GM10248 (cell line): ENCODE measurements around the gene KRTAP22-1.

Experiments
- CTCF ChIA-PET: fragments of 300-600 bp; sonication (Branson Sonifier 250); formaldehyde crosslinking; extraction: SDS; loops from one replicate; lab custom pipeline; 2021; ENCODE audit warnings: antibody characterized with exemption; lab: Yijun Ruan, JAX
- POLR2A ChIA-PET: fragments of 350-650 bp; sonication (Branson Sonifier 250); formaldehyde crosslinking; extraction: SDS; loops from one replicate; lab custom pipeline; 2020; ENCODE audit warnings: antibody characterized with exemption; lab: Yijun Ruan, JAX
- DNase-seq: peaks from one replicate; pipeline ENCODE4 v3.0.0; 2012; ENCODE audit errors: extremely low spot score
- CTCF ChIP-seq: IDR thresholded peaks from 2 replicates; pipeline ENCODE4 v1.5.1; 2012; ENCODE audit warnings: mild to moderate bottlenecking, low read depth; ENCODE audit errors: extremely low read depth, missing control alignments, control extremely low read depth

The KRTAP22-1 gene

GRCh38 chr21:30567617-30568016 is 33.3 kb upstream of the KRTAP22-1 start:
- ChIA-PET CTCF (no interaction called here), POLR2A (no interaction called here)
- no peak for TF ChIP-seq CTCF
- no peak for DNase-seq

GRCh38 chr21:30577766-30578165 is 23.1 kb upstream of the KRTAP22-1 start:
- DNase-seq: no peak
- POLR2A ChIA-PET: no interaction called here
- CTCF ChIA-PET: interaction anchor here (1.5 kb wide), 1 partner anchor 9 kb away, joined by 3 read pairs; no protein-coding TSS in a partner anchor

GRCh38 chr21:30579346-30579745 is 21.5 kb upstream of the KRTAP22-1 start:
- DNase-seq: no peak
- TF ChIP-seq CTCF: no peak
- POLR2A ChIA-PET: no interaction called here
- CTCF ChIA-PET: no interaction called here

More at GRCh38 chr21:30577766-30578165, 23.1 kb upstream of the KRTAP22-1 start:
- TF ChIP-seq CTCF: no peak

GRCh38 chr21:30580132-30580531 is 20.8 kb upstream of the KRTAP22-1 start:
- CTCF ChIA-PET: no interaction called here
- POLR2A ChIA-PET: no interaction called here
- TF ChIP-seq CTCF: no peak
- no peak for DNase-seq

- DNase-seq: no peak
- no peak for TF ChIP-seq CTCF
- ChIA-PET POLR2A (no interaction called here), CTCF (no interaction called here)
Measured at GRCh38 chr21:30582870-30583269, 18.0 kb upstream of the KRTAP22-1 start.

GRCh38 chr21:30590297-30590696 is 10.6 kb upstream of the KRTAP22-1 start, which contains the start of gene KRTAP22-2:
Gene KRTAP22-2 (minus strand): TSS chr21:30590397.
- DNase-seq: no peak
- TF ChIP-seq CTCF: no peak
- CTCF ChIA-PET: no interaction called here
- POLR2A ChIA-PET: no interaction called here

GRCh38 chr21:30592140-30592539 is 8.7 kb upstream of the KRTAP22-1 start, which contains the start of gene KRTAP6-3:
Gene KRTAP6-3 (plus strand): TSS chr21:30592440. CDS start chr21:30592446, 6 bp downstream.
- TF ChIP-seq CTCF: no peak

More at GRCh38 chr21:30592140-30592539, 8.7 kb upstream of the KRTAP22-1 start, which contains the start of gene KRTAP6-3:
- ChIA-PET POLR2A (no interaction called here), CTCF (no interaction called here)
- no peak for DNase-seq
